Measurements from ENCODE around the gene EIF2B2.

DNA sequence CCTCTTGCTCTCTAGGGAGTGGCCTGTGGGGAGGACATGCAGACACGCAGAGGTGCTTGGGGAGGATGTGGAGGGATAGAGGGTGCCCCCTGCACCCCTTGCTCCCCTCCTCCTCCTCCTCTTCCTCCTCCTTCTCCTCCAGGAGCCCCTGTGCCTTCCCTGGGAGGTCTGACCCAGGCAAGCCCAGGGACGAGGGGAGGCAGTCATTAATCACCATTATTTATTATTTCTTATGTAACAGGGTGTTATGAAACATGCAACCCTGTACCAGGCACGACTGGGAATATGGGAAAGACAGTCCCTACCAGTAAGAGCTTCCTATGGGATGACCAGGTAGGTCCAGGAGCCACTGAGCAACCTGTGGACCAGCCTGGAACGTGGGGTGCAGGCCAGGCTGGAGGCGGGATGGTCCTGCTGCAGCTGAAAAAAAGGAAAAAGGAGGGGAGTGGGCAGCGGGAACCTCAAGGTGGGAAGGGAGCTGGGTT lies 24.8 kb upstream of the EIF2B2 start:
- TF ChIP-seq CTCF (conservative IDR thresholded peaks at IDR 0.05 in 1 of 2, IDR thresholded peaks at IDR 0.05 in 1 of 2; ENCODE audit: extremely low read depth in 1 of 2, insufficient read depth in 1 of 2, low read depth in 1 of 2, low read length in 2 of 2), result no peak
- no peak for TF ChIP-seq EZH2 (IDR thresholded peaks at IDR 0.05; ENCODE audit: borderline replicate concordance, low read length)
